Mesenchymal stem cell (in vitro differentiated cells and primary cell): Measurements from ENCODE around the gene DSG2.

ENCODE experiments used
- DNase-seq: peaks from one replicate; pipeline ENCODE4 v3.0.0-alpha.2; 2013
- H2AFZ ChIP-seq: one replicate; pipeline ENCODE4 v1.6.1; 2013; ENCODE audit warnings: low read depth, mild to moderate bottlenecking, control low read depth, inconsistent platforms, low read length, moderate library complexity
- H2AK5ac ChIP-seq: 2 replicates; pipeline ENCODE4 v1.6.1; 2013; ENCODE audit warnings: low read length, moderate library complexity, mild to moderate bottlenecking, inconsistent platforms; ENCODE audit not compliant: severe bottlenecking
- H2BK120ac ChIP-seq: one replicate; pipeline ENCODE4 v1.6.1; 2013; ENCODE audit warnings: low read depth, mild to moderate bottlenecking, inconsistent platforms, low read length, moderate library complexity
- H2BK12ac ChIP-seq, 2 experiments: one replicate each; pipeline ENCODE4 v1.6.1; 2013; ENCODE audit warnings: inconsistent platforms in 2 of 2, low read length in 2 of 2, mild to moderate bottlenecking in 2 of 2, moderate library complexity in 2 of 2, control low read depth in 1 of 2
- H2BK15ac ChIP-seq: one replicate; pipeline ENCODE4 v1.6.1; 2013; ENCODE audit warnings: mild to moderate bottlenecking, low read depth, inconsistent platforms; ENCODE audit not compliant: poor library complexity, severe bottlenecking
- H2BK5ac ChIP-seq: 2 replicates; pipeline ENCODE4 v1.6.1; 2013; ENCODE audit warnings: low read depth, mild to moderate bottlenecking, low read length, control low read depth, inconsistent platforms; ENCODE audit not compliant: poor library complexity, severe bottlenecking
- H3K14ac ChIP-seq, 2 experiments: one replicate each; pipeline ENCODE4 v1.6.1; 2013; ENCODE audit warnings: inconsistent platforms in 2 of 2, low read length in 2 of 2, control low read depth in 1 of 2, mild to moderate bottlenecking in 1 of 2, moderate library complexity in 1 of 2
- H3K18ac ChIP-seq, 2 experiments: one replicate each; pipeline ENCODE4 v1.6.1; 2013; ENCODE audit warnings: inconsistent platforms in 2 of 2, low read length in 2 of 2, control low read depth in 1 of 2, low read depth in 1 of 2, mild to moderate bottlenecking in 1 of 2
- H3K23ac ChIP-seq, 2 experiments: one replicate each; pipeline ENCODE4 v1.6.1; 2013; ENCODE audit warnings: inconsistent platforms in 2 of 2, low read length in 2 of 2, mild to moderate bottlenecking in 2 of 2, moderate library complexity in 2 of 2, control low read depth in 1 of 2
- H3K27ac ChIP-seq: 2 replicates; pipeline ENCODE4 v1.5.1; 2013; ENCODE audit warnings: mild to moderate bottlenecking, moderate library complexity, low read length, control low read depth, inconsistent platforms; ENCODE audit not compliant: poor library complexity, severe bottlenecking
- H3K27me3 ChIP-seq, 2 experiments: 2 replicates each; pipeline versions ENCODE4 v1.6.1 to v1.7.0; 2013; ENCODE audit warnings: low read length in 2 of 2, mild to moderate bottlenecking in 2 of 2, moderate library complexity in 2 of 2, control low read depth in 1 of 2, inconsistent platforms in 1 of 2; ENCODE audit not compliant: control insufficient read depth in 1 of 2, insufficient read depth in 1 of 2
- H3K36me3 ChIP-seq, 2 experiments: 2 replicates each; pipeline versions ENCODE4 v1.6.1 to v1.7.0; 2013; ENCODE audit warnings: low read length in 2 of 2, control low read depth in 1 of 2, inconsistent platforms in 1 of 2, low read depth in 1 of 2, mild to moderate bottlenecking in 1 of 2; ENCODE audit not compliant: insufficient read depth in 2 of 2, control insufficient read depth in 1 of 2
- H3K4ac ChIP-seq, 2 experiments: one replicate each; pipeline ENCODE4 v1.6.1; 2013; ENCODE audit warnings: inconsistent platforms in 2 of 2, low read length in 2 of 2, mild to moderate bottlenecking in 2 of 2, moderate library complexity in 2 of 2, control low read depth in 1 of 2, low read depth in 1 of 2
- H3K4me1 ChIP-seq: 2 replicates; pipeline ENCODE4 v1.6.1; 2013; ENCODE audit warnings: low read depth, low read length, control low read depth; ENCODE audit not compliant: control insufficient read depth, insufficient read depth
- H3K4me2 ChIP-seq: 2 replicates; pipeline ENCODE4 v1.6.1; 2013; ENCODE audit warnings: low read length, mild to moderate bottlenecking, inconsistent platforms; ENCODE audit not compliant: poor library complexity, severe bottlenecking
- H3K4me3 ChIP-seq, 2 experiments: 2 replicates each; pipeline versions ENCODE4 v1.5.1 to v1.7.0; 2013; ENCODE audit warnings: low read length in 2 of 2, mild to moderate bottlenecking in 2 of 2, control low read depth in 1 of 2, low read depth in 1 of 2; ENCODE audit not compliant: insufficient read depth in 1 of 2
- H3K79me1 ChIP-seq: replicated peaks from 2 replicates; pipeline ENCODE4 v1.6.1; 2013; ENCODE audit warnings: mild to moderate bottlenecking, control low read depth, low read length, inconsistent platforms; ENCODE audit not compliant: poor library complexity, severe bottlenecking
- H3K9ac ChIP-seq: 2 replicates; pipeline ENCODE4 v1.7.0; 2013; ENCODE audit warnings: mild to moderate bottlenecking, low read length, moderate library complexity
- H3K9me3 ChIP-seq: 2 replicates; pipeline ENCODE4 v1.7.0; 2013; ENCODE audit warnings: mild to moderate bottlenecking, low read length; ENCODE audit not compliant: control insufficient read depth
- H4K8ac ChIP-seq: one replicate; pipeline ENCODE4 v1.6.1; 2013; ENCODE audit warnings: inconsistent platforms, mild to moderate bottlenecking, low read length, moderate library complexity
- H4K91ac ChIP-seq: one replicate; pipeline ENCODE4 v1.6.1; 2013; ENCODE audit warnings: mild to moderate bottlenecking, low read length, inconsistent platforms
- WGBS: methylation state at CpG from one replicate; pipeline ENCODE4 v1.1.7; 2013; ENCODE audit warnings: mixed read lengths; 5-methylcytosine and 5-hydroxymethylcytosine counted together

The DSG2 gene

DNA sequence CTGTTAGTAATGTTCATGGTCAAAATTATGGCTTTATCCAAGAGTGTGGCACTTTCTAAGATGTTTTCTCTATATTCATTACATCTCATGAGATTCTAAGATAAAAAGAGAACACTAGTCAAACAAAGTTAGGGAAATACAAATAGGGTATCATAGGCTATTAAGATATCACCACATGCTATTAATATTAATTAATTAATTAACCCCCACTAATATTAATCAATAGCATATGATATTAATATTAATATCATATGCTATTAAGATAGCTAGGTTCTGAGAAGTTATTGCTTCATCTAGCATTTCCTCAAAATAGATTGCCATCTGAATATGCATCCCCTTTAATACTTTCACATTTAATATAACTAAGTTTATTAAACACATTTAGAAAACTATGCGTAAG, 28.3 kb upstream of the DSG2 start:
- no peak overlapping the region for H2AFZ ChIP-seq
- WGBS: no CpG with 5 or more reads among the region's 1 CpG
- H4K91ac ChIP-seq: no peak overlapping the region
- no peak overlapping the region for H2BK120ac ChIP-seq
- H2BK5ac ChIP-seq: no peak overlapping the region
- H3K4me1 ChIP-seq: no peaks in the 10 kb centered on the region
- no peaks in the 10 kb centered on the region for H3K27me3 ChIP-seq
- H2AK5ac ChIP-seq: no peak overlapping the region
- no peak overlapping the region for H2BK15ac ChIP-seq
- H3K79me1 ChIP-seq: no peaks in the 10 kb centered on the region
- H3K27ac ChIP-seq: no peak overlapping the region
- H3K14ac ChIP-seq: no peak overlapping the region
- no peak overlapping the region for H4K8ac ChIP-seq
- H3K18ac ChIP-seq: no peak overlapping the region
- H3K23ac ChIP-seq: no peak overlapping the region
- H2BK12ac ChIP-seq: no peak overlapping the region
- H3K4me3 ChIP-seq: no peak overlapping the region
- no peak overlapping the region for H3K4ac ChIP-seq
- no peaks in the 10 kb centered on the region for H3K36me3 ChIP-seq
- DNase-seq: no peak
- H3K9ac ChIP-seq: no peak overlapping the region
- no peak overlapping the region for H3K4me2 ChIP-seq
- no peaks in the 10 kb centered on the region for H3K9me3 ChIP-seq

DNA sequence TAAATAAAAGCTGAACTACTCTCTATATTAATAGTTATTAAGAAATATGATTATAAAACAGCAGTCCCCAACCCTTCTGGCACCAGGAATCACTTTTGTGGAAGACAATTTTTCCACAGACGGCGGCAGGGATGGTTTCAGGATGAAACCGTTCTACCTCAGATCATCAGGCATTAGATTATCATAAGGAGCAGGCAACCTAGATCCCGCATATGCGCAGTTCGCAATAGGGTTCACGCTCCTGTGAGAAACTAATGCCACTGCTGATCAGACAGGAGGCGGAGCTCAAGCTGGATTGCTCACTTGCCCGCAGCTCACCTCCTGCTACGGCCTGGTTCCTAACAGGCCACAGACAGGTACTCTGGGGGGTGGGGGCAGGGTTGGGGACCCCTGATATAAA, 19.3 kb upstream of the DSG2 start:
- no peak overlapping the region for H3K4me3 ChIP-seq
- H3K23ac ChIP-seq: no peak overlapping the region
- H3K9ac ChIP-seq: no peak overlapping the region
- H3K18ac ChIP-seq: no peak overlapping the region
- no peak overlapping the region for H2AFZ ChIP-seq
- no peak overlapping the region for H2AK5ac ChIP-seq
- H2BK5ac ChIP-seq: no peak overlapping the region
- WGBS: over 99% methylated on average over 9 of the region's 10 CpGs
- DNase-seq: no peak
- H2BK120ac ChIP-seq: no peak overlapping the region
- no peak overlapping the region for H3K4ac ChIP-seq
- no peak overlapping the region for H3K4me2 ChIP-seq
- H3K9me3 ChIP-seq: no peaks in the 10 kb centered on the region
- no peak overlapping the region for H4K91ac ChIP-seq
- H3K14ac ChIP-seq: no peak overlapping the region
- no peak overlapping the region for H2BK12ac ChIP-seq
- H2BK15ac ChIP-seq: no peak overlapping the region
- peaks cover 0 to 10% of the 10 kb centered on the region in 2 experiments for H3K27me3 ChIP-seq
- H4K8ac ChIP-seq: no peak overlapping the region
- no peaks in the 10 kb centered on the region for H3K4me1 ChIP-seq
- H3K27ac ChIP-seq: no peak overlapping the region
- H3K36me3 ChIP-seq: no peaks in the 10 kb centered on the region
- H3K79me1 ChIP-seq: no peaks in the 10 kb centered on the region

DNA sequence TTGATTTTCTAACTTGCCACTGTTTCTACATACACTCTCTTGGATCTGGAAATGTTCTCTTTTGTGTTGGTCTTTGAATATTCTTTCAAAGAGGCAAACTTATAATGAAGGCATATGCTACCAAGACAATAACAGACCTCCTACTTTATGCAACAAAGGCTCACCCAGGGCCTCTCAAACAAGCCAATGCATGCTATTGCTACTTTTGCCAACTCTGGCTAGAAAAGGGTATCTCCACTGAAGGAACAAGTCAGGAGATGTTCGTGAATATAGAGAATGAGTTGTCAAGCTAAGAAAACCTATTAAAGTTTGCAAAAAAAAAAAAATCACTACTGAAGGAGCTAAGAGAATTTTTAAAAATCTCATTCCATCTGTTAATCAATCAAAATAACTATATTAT, 15.9 kb upstream of the DSG2 start:
- Histone ChIP-seq H3K27me3 (peaks cover 0 to 5% of the 10 kb centered on the region in 2 experiments), H3K23ac (no peak overlapping the region), H2BK15ac (no peak overlapping the region), H3K27ac (no peak overlapping the region), H3K4me2 (no peak overlapping the region), H3K4ac (no peak overlapping the region), H4K8ac (no peak overlapping the region), H2BK12ac (no peak overlapping the region), H4K91ac (no peak overlapping the region), H3K4me1 (no peaks in the 10 kb centered on the region), H3K79me1 (no peaks in the 10 kb centered on the region), H2AFZ (no peak overlapping the region), H3K9me3 (no peaks in the 10 kb centered on the region), H2AK5ac (no peak overlapping the region), H3K18ac (no peak overlapping the region), H3K4me3 (no peak overlapping the region), H2BK120ac (no peak overlapping the region), H3K9ac (no peak overlapping the region), H3K36me3 (no peaks in the 10 kb centered on the region), H2BK5ac (no peak overlapping the region), H3K14ac (no peak overlapping the region)
- WGBS: no CpG with 5 or more reads among the region's 1 CpG
- DNase-seq: no peak

DNA sequence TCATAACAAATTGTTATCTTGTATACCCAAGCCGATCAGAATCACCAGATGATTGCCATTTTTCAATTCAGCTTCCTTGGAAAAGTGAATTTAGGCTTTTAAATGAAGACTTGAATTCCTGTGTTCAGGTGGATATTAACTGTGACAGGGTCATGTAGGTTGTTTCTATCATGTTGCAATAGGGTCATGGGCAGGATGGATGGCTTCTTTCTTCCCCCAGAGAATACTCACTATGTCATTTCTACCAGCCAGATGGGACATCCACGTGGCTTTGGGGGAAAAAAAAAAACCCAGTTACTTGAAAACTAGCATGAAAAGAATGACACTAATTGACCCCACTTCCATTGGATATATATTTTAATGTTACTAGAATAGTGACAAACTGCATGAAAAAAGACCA, 14.6 kb upstream of the DSG2 start:
- Histone ChIP-seq H3K36me3 (no peaks in the 10 kb centered on the region), H2AK5ac (no peak overlapping the region), H3K4me2 (no peak overlapping the region), H3K9ac (no peak overlapping the region), H4K8ac (no peak overlapping the region), H3K23ac (no peak overlapping the region), H3K27ac (no peak overlapping the region), H4K91ac (no peak overlapping the region), H2BK5ac (no peak overlapping the region), H2AFZ (no peak overlapping the region), H3K18ac (no peak overlapping the region), H3K14ac (no peak overlapping the region), H3K27me3 (no peaks in the 10 kb centered on the region), H3K4me3 (no peak overlapping the region), H3K79me1 (no peaks in the 10 kb centered on the region), H2BK12ac (no peak overlapping the region), H3K4me1 (peaks cover 7% of the 10 kb centered on the region), H2BK15ac (no peak overlapping the region), H2BK120ac (no peak overlapping the region), H3K4ac (no peak overlapping the region), H3K9me3 (no peaks in the 10 kb centered on the region)
- WGBS: no CpG with 5 or more reads among the region's 2 CpGs
- DNase-seq: no peak
